T-helper 22 cell (primary cell): ENCODE measurements around the gene CUTC.

ENCODE experiments used
- DNase-seq: peaks from one replicate; pipeline ENCODE4 v3.0.0-alpha.2; 2020; ENCODE audit warnings: low read depth

Gene CUTC

GRCh38 chr10:99784016-99784726 lies 52.1 kb downstream of the CUTC start:
- no peak for DNase-seq

DNA sequence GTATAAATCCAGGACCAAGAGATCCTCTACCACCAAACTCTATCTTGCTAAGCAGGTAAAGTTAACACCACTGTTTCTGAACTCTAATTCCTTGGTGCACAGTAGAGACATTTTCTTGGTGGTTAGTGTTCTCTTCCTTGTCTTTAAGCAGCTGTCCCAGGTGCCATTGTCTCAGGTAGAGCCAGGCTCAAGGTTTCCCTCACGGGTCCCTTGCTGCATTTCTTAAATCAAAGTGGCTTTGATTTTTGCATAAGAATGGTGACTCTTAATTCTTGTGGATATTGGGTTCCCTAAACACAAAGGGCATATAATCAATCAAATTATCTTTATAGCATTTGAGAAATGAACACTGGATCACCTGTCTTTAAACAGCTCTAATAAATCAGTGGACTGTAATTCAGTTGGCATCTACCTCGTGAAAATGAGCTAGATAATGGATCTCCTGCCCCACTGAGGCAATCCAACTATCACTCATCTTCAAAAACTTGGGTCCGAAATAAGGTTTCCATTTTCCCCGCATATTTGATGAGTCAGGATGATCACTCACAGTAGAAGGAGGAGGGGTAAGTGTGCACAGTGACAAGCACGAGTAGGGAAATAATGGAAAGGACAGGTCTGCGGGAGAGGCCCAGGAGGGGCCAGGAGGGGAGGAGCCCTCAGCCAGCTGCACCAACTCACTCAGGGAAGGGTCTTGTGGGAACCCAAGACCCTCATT lies 52.9 kb downstream of the CUTC start:
- no peak for DNase-seq

- no peak for DNase-seq
Measured at GRCh38 chr10:99785646-99786045, 53.6 kb downstream of the CUTC start.

- no peak for DNase-seq
Measured at GRCh38 chr10:99787311-99787710, 55.3 kb downstream of the CUTC start.

- no peak for DNase-seq
Measured at GRCh38 chr10:99787782-99788445, 55.9 kb downstream of the CUTC start.

- no peak for DNase-seq
Measured at GRCh38 chr10:99788598-99789256, 56.7 kb downstream of the CUTC start.

DNA sequence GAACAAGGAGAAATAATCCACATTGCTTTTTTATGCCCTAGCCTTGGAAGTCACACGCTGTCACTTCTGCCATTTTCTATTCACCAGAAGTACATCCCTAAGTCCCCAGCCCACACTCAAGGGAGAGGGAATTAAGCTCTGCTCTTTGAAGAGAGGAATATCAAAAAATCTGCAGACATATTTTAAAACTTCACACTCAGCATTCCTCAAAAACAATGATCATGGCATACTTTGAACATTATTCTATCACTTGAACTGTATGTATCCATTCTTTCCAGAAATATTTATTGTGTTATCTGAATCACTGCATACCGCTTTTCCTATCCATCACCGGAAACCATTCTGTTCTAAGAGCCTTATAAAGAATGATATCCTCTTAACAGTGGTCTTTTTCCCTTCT lies 59.8 kb downstream of the CUTC start:
- no peak for DNase-seq

- no peak for DNase-seq
Measured at GRCh38 chr10:99793819-99794218, 61.8 kb downstream of the CUTC start.

DNA sequence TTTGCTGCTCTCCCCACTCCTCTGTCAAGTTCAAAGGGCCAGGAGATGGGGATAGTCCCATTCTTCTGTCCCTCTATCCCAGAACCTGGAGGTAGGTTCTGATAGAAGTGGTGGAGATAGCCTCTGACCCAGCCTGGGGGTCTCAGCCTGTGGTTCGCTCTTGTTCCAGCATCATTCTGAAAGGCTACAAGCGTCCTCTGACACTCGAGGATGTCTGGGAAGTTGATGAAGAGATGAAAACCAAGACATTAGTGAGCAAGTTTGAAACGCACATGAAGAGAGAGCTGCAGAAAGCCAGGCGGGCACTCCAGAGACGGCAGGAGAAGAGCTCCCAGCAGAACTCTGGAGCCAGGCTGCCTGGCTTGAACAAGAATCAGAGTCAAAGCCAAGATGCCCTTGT lies 64.9 kb downstream of the CUTC start:
- no peak for DNase-seq

DNA sequence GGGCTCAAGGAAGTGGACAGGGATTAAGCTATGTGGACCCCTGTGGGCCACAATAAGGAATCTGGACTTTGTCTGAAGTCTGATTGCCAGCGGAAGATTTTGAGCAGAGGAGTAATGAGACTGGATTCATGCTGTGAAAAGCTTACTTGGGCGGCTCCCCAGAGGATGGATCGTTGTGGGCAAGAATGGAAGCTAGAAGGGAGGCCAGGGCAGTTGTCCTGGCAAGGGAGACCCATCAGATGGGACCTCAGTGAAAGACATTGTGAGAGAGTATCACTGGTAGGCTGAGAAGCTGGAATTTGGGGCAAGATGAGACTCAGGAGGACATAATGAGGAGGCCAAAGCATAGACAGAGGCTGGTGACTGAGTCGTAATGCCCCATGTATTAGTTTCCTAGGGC lies 66.0 kb downstream of the CUTC start:
- DNase-seq, result no peak

DNA sequence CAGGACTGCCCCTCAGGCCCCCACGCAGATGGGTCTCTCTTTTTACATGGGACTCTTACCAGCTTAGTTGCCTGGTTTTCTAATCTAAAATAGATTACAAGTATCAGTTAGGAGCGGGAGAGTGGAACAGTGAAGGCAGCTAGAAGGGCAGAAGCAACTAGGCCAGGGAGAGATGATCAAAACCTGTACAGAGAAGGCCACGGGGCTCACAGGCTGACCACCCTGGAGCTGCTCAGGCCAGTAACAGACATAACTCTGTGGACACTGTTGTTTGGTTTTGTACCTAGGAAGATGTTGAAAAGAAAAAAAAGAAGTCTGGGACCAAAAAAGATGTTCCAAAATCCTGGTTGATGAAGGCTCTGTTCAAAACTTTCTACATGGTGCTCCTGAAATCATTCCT lies 66.9 kb downstream of the CUTC start:
- DNase-seq, result no peak

GRCh38 chr10:99799613-99800012 lies 67.6 kb downstream of the CUTC start:
- no peak for DNase-seq

GRCh38 chr10:99804471-99804870 lies 72.4 kb downstream of the CUTC start:
- no peak for DNase-seq

DNA sequence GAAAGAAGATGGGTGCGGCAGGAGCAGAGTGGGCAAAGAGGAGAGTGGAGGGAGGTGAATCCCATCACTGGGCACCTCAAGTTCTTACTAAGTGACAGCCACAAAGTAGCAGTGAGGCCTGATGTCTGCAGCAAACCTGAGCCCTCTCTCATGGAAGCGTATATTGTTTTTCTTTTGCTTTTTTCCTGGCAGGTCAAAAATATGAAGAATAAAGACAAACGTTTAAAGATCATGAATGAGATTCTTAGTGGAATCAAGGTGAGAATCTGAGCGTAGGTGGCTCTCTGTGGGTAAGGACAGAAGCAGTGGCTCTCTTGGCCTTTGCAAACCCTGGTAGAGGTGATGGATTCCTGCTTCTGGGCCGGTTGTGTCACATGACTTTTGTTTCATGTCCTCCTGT lies 73.2 kb downstream of the CUTC start:
- no peak for DNase-seq
